Putamen (tissue), 1 donor: Measurements from ENCODE around the gene WFIKKN1.

Experiments
- DNase-seq: peaks from one replicate; pipeline ENCODE4 v3.0.0-alpha.2; 2016; ENCODE audit warnings: low spot score

The WFIKKN1 gene, protein sequence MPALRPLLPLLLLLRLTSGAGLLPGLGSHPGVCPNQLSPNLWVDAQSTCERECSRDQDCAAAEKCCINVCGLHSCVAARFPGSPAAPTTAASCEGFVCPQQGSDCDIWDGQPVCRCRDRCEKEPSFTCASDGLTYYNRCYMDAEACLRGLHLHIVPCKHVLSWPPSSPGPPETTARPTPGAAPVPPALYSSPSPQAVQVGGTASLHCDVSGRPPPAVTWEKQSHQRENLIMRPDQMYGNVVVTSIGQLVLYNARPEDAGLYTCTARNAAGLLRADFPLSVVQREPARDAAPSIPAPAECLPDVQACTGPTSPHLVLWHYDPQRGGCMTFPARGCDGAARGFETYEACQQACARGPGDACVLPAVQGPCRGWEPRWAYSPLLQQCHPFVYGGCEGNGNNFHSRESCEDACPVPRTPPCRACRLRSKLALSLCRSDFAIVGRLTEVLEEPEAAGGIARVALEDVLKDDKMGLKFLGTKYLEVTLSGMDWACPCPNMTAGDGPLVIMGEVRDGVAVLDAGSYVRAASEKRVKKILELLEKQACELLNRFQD

DNA sequence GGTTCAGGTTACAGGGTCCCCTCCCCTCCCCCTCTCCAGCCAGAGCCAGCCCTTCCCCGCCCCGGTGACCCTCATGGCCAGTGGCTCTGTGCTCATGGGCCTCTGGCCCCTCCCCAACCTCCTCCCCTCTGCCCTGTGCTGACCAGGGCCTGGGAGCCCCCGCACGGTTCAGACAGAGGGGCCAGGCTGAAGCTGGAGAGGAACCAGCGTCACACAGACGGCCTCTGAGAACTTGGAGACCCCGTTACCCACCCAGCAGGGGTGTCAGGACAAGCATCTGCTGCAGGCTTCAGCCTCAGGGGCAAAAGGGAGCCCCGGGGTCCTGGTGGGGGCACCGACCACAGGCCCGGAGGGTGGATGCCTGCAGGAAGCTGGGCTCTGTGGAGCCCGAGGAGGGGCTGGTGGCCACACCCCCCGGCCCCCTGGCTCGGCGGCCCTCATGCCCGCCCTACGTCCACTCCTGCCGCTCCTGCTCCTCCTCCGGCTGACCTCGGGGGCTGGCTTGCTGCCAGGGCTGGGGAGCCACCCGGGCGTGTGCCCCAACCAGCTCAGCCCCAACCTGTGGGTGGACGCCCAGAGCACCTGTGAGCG, at the start of gene WFIKKN1:
TSS of gene WFIKKN1 (plus strand) at position 171 of the 591 bp plus-strand sequence. CDS start at position 440, 269 bp downstream.
- DNase-seq: no peak

DNA sequence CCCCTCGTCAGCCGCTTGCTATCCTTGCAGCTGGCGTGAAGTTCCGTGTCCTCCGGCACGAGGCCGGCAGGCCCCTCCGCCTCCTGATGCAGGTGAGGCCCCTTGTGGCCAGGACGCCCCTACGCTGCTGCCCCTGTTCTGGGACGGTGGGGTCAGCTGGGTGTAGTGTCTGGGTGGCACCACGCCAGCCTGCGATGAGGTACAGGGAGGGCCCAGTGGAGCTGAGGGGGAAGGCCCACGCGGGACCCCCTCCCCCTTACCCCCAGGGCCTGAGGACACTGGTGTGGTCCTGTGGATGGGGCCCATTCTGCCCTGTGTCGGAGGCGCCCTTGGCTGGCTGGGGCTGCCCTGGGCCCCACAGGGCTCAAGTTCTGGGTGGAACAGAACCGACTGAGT, 48.6 kb upstream of the WFIKKN1 start:
- no peak for DNase-seq

DNA sequence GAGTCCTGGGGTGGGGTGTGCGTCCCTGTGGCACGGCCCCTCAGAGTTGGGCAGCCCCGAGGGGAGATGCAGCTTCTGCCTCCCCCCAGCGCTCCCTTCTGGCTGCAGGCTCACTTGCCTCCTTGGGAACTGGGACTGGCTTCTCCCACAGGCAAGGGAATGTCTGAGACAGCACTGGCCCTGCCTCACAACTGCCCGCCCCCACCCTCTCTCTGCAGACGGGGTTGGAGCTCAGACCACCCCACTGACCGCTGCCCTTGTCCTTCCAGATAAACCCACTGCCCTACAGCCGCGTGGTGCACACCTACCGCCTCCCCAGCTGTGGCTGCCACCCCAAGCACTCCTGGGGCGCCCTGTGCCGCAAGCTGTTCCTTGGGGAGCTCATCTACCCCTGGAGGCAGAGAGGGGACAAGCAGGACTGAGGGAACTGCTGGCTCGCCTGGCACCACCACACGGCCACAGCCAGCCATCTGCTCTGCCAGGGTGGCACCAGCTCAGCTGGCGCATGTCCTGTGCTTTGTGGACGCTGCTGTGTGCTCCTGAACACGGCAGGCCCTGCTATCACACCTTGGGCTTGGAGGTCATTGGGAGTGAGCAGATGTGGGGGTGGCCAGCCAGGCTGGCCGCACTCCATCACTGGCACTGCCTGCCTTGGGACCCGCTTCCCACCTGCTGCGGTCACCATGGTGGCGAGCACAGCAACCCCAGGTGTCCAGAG, 48.0 kb upstream of the WFIKKN1 start:
- no peak for DNase-seq

DNA sequence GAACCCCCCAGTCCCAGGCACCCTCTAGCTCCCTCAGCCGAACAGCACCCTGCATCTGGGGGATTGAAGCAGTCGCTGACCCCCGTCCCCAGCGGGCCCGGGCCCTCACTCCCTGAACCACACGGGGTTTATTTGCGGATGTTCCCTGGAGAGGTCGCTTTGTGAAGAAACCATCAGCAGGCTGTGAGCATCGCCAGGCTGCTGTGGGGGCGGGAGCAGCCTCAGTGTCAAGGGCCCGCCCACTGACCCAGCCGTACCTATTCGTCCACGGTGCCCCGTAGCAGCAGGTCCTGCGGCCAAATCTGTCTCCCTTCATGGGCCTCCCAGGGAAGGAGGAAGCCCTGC, 47.3 kb upstream of the WFIKKN1 start:
- DNase-seq: no peak

DNA sequence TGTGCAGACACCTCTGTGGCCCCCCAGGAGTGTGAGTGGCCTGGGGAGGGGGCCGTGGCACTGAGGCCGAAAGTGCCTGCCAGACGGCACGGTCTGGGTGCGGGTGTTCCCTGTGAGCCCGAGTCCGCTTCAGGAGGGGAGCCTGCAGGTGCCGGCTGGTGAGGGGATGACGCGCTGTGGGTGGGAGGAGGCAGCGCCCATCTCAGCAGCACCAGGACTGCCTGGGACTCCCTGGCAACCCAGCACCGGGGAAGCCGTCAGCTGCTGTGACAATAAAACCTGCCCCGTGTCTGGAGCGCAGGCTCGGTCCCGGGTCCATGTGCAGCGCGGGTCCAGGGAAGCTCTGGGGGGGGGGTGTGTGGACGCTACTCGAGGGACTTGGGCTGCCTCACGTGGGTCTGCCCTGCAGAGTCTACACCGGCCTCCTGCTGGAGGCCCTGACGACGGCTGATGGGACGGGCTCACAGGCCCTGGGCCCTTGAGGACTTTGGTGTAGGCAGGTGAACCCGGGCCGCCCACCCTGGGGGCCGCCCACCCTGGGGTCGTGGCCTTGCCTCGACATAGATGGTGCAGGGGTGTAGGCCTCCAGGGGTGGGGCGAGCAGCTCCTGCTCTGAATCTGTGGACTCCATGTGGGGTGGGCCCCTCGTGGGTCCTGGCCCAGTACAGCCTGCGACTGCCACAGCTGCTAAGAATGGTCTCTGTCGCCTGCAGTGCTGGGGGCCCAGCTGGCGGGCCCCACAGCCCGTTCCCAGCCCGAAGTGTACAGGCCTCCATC, 46.8 kb upstream of the WFIKKN1 start:
- no peak for DNase-seq

DNA sequence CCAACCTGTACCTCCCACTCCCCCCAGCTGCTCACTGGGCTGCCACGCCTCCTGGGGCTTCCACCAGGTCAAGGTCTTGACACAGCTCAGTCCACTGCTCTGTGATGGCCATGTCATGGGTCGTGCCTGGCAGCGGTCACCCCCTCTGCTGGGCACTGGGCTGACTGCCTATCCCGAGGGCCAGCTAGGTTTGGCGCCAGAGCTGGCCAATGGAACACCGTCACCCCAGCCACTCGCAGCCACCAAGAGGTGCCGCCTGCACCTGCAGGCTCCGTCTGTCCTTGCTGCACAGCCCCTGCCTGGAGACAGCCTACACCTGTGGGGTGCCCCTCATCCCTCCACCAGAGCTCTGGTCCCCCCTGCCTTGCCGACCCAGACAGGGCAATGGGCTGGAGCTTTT, 45.4 kb upstream of the WFIKKN1 start:
- no peak for DNase-seq

DNA sequence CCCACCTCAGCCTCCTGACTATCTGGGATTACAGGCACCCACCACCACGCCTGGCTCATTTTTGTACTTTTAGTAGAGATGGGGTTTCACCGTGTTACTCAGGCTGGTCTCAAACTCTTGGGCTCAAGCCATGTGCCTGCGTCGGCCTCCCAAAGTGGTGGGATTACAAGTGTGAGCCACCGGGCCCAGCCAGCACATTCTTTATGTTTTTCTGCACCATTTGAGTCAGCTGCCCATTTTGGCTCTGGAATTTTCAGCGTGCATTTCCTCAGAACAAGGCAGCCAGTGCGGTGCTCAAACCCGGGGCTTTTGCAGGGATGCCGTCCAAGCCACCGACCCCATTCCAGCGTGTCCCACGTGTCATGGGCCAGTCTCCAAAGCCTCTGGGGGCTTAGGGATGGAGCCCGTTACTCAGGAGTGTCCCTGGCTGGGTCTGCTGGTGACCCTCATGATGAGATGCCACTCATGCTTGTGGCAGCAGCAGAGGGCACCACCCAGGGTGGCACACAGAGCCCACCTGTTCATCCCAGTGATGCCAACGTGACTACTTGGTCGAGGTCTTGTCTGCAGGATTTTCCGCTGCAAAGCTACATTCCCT, 44.6 kb upstream of the WFIKKN1 start:
- DNase-seq: no peak

DNA sequence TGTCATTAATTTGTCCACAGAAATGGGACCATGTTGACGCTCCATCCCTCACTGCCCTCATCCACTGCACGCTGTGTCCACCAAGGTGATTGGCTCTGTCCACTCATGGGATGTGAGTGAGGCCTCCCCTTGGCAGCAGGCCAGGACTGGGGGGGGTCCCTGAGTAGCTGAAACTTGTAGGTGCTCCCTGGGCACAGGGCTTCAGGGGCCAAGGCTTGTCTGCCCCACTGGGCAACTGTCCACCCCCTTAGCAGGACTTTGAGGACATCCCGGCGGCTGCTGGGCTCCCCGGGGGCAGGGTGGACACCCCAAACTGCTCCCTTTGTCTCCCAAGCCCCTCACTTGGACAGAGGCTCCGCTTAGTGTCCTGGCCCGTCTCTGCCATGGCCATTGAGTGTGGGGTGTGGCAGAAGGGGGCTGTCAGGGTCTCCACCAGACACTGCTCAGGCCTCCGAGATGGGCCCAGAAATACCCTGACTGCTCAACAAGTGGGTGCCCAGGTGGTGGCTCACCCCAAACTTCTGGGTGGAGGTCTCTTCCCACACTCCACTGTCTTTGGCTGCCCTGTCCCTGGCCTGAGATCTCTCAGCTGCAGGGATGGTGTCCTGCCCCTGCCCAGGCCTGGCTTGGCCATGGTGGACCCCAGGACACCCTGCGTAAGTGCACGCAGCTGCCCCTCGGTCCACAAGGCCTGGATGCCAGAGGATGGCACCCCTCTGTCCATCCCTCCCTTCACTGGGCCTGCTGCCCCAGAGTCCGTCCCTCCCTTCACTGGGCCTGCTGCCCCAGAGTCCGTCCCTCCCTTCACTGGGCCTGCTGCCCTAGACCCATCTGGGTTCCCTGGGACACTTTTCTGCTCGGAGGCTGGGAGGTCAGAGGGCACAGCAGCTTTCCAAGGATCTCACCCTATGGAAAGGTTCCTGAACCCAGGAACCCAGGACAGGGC, 43.9 kb upstream of the WFIKKN1 start:
- no peak for DNase-seq

DNA sequence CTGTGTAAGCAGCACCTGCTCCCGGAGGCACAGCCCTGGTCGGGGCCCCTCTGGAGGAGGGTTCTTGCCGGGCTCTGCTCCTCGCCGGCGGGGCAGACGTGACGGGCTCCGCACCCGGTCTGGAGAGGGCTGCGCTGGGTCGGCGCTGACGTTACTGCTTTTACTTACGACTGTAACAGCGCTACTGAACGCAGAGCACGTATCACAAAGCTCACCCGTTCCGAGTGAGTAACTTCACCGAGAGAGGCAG, 42.2 kb upstream of the WFIKKN1 start:
- no peak for DNase-seq

DNA sequence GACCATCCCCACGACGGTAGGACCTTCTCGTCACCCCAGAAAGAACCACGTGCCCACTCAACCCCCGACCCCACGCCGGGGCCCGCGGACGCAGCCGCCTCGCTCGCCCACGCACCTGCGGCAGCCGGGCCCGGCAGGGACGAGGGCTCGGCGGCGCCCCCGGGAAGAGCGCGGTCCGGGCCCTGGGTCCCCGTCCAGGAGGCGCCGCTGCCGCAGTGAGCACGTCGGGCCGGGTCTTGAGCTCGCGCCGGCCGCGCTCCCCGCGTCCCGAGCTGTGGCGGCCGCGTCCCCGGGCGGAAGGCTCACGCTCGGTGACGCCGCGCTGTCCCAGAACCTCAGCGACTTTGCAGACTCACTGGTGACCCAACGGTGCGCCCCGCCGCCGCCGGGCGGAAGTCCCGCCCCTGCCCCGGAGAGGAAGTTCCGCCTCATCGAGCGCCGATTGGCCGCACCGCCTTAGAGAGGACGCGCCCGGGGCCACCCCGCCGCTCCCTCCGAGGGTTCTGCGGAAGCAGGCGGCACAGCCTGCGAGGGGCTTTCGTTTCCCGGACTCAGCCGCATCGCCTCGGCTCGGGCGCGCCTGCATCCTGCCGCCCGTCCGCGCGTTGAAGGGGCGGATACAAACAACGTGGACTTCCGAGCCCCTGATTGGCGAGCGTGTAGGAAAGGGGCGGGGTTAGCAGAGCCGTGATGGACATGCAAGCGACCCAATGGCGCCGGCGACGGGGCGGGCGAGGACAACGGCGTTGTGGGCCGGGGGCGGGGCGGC, 41.7 kb upstream of the WFIKKN1 start:
- DNase-seq: peak; percentile 96

DNA sequence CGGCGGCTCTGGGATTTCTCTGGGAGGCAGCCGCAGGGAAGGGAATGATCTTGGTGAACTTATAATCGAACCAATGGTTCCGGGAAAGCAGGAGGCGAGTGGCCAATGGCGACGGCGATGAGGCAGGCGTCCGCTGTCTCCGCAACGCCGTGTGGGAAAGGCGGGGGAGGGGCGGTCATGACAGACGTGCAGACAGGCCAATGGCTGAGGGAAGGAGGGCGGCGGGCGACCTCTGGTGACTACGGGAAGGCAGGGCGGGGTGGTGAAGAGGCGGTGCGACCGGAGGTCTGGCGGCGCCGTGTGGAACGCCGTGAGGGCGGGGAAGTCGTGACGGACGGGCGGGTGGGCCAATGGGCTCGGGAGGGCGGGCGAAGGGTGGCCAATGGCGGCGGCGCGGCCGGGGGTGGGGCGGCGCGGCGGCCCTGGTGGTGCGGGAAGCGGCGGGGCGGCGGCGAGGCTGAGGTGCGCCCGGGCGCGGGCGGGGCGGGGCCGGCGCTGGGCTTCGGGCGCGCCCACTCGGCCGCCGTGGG, 41.1 kb upstream of the WFIKKN1 start, which contains the start of gene RAB40C:
TSS of gene RAB40C (plus strand) at position 409 of the 530 bp plus-strand sequence. CDS start 226 bp downstream, outside the sequence.
- peak; percentile 98 for DNase-seq

DNA sequence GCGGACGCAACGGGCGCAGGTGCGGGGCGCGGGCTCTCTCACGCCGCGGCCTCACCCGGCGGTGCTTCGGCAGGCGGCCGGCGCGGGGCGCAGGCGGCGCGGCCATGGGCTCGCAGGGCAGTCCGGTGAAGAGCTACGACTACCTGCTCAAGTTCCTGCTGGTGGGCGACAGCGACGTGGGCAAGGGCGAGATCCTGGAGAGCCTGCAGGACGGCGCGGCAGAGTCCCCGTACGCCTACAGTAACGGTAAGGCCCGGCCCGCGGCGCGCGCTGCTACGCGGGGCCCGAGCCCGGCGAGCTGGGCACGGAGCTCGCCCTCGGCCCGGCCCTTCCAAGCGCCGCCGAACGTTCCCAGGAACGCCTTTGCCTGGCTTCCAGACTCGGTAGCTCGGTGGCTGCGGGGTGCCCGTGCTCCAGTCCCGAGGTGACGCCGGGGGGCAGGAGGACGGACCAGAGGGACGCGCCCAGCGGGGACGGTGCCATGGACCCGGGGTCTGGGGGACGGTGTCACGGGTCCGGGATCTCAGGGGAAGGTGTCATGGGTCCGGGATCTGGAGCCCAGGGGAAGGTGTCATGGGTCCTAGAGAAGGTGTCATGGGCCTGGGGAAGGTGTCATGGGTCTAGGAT, 40.5 kb upstream of the WFIKKN1 start:
- DNase-seq: no peak

DNA sequence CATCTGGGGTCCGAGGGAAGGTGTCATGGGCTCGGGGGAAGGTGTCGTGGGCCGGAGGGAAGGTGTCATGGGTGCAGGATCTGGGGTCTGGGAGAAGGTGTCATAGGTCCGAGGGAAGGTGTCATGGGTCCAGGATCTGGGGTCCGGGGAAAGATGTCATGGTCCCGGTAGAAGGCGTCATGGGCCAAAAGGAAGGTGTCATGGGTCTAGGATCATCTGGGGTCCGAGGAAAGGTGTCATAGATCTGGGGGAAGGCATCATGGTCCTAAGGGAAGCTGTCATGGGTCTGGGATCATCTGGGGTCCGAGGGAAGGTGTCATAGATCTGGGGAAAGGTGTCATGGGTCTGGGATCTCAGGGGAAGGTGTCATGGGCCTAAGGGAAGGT, 40.0 kb upstream of the WFIKKN1 start:
- no peak for DNase-seq

DNA sequence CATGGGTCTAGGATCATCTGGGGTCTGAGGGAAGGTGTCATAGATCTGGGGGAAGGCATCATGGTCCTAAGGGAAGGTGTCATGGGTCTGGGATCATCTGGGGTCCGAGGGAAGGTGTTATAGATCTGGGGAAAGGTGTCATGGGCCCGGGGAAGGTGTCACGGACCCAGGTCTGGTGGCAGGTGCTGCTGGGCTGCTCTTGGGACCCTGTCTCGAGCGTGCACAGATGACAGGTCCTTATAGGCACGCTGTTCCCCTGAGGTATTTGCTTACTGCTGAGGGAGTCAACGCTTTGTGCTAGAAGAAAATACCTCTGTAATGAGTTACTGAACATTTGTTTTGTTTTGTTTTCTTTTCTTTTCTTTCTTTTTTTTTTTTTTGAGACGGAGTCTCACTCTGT, 39.6 kb upstream of the WFIKKN1 start:
- no peak for DNase-seq

DNA sequence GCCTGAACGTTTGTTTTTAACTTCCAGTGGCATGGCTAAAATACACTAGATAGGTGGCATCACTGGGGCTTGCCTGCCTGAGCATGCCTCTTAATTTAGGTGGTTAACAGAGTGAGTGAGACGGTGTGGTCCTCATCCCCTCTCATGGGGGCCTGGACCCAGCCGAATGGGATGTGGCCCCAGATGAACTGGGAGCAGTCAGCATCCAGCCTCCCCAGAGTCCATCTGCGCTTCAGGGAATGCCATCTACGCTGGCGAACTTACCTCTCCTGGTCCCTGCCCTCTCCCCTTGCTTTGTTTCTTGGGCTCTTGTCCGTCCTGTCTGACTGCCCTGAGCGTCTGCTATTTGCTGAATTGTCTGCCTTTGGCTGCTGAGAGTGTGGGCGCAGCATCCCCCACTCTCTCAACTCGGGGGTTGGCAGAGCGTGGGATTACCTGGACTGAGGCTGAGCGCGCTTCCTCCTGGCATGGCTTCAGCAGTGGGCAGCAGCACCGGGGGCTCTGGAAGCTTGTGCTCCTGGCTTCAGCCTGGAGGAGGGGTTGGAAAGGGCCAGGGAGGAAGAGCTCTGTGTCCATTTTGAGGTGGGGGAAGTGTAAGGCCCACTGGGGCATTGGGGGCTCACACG, 38.8 kb upstream of the WFIKKN1 start:
- DNase-seq: no peak

DNA sequence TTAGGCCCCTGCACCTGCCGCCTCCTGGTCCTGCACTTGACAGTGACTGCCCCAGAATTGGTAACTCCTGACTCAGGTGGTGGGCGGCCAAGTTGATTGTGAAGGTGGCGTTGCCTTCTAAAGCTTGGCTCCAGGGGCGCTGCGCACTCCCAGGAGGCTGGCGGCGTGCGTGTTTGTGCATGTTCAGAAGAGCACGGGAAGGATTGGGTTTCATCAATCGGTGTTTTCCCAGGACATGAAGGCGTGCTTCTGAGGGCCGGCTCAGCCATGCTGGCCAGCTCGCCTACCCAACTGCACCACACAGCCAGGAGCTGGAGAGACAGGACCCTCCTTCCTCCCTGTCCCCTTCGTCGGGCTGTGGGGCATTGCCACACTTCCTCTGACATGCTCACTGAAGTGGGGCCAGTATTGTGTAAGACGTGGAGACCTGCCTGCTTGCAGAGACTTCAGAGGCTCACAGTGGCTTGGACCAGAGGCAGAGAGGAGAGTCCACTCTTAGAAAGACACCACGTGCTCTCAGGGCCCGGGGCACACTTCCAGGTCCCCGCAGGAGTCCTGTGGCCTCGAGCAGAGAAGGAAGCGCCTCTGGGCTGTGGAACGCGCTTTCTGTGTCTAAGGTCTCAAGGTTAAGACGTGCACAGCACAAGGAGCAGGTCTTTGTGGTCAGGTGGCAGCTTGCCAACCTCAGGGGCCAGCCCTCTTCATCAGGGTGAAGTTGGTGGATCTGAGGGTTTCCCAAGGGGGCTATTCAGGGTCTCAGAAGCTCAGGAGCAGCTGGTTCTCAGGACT, 38.1 kb upstream of the WFIKKN1 start:
- peak; percentile 75 for DNase-seq

DNA sequence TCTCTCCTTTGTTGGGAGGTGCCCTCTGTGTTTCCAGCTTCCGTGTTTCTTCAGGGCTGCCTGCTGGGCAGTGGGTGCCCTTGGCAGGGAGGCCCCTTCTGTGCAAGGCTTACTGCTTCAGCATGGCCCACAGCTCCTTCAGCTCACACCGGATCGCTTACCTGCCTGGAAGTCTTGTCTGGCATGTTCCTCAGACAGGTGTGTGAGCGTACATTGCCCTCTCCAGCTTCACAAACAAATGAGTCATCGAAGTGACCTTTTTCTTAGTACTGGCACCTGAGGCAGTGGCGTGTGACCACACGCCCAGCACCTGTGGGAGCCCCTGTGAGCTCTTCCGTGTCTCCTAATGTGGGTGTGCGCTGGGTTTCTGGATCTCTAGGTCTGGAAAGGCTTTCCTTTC, 37.4 kb upstream of the WFIKKN1 start:
- no peak for DNase-seq

DNA sequence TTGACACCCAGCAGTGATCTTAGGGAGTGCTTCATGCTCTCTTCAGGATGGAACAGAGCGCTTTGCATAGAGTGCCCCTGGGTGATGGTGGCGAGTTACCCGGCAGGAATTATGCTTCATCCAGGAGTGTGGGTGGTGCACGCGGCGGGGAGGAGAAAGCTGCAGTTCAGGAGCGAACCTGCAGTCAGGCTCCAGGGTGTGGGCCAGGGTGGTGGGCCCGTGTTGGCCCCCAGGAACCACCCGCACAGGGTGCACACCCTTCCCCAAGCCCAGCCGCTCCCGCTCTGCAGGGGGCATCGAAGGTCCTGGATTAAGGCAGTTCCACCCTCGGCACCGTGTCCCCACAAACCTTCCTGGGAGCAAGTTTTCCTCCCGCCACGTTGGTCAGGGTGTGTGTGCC, 37.0 kb upstream of the WFIKKN1 start:
- DNase-seq: no peak
